HK-2 (cell line): ENCODE results near the gene C11orf16.
"Not testable (repeated sequence)": the region's sequence is repeated elsewhere in the genome, so short reads cannot be mapped to it uniquely, and the experiment has no call there.

ENCODE experiments used
- DNase-seq: peaks from one replicate; pipeline ENCODE4 v3.0.0-alpha.2; 2018; ENCODE audit not compliant: unreplicated experiment

The C11orf16 gene

GRCh38 chr11:8932564-8933180 lies at the start of gene C11orf16:
C11orf16 (minus strand) TSS chr11:8932947; CDS start chr11:8932308, 639 bp downstream.
- DNase-seq, result no peak

GRCh38 chr11:8980485-8980884 lies 47.7 kb upstream of the C11orf16 start:
- DNase-seq, result no peak

GRCh38 chr11:8979365-8979764 lies 46.6 kb upstream of the C11orf16 start:
- DNase-seq, result not testable (repeated sequence)

GRCh38 chr11:8973121-8973520 lies 40.4 kb upstream of the C11orf16 start:
- DNase-seq, result no peak

- DNase-seq, result no peak
Observed at GRCh38 chr11:8971924-8972316, 39.2 kb upstream of the C11orf16 start.

GRCh38 chr11:8971196-8971923 lies 38.6 kb upstream of the C11orf16 start:
- DNase-seq, result no peak

GRCh38 chr11:8967184-8967583 lies 34.4 kb upstream of the C11orf16 start:
- no peak for DNase-seq

- DNase-seq, result peak; percentile 86
Observed at GRCh38 chr11:8964324-8965320, 31.9 kb upstream of the C11orf16 start, which contains the start of gene TMEM9B. TMEM9B (minus strand) TSS chr11:8964442; CDS start chr11:8964313, 129 bp downstream.

- DNase-seq, result peak; percentile 76
Observed at GRCh38 chr11:8963569-8964323, 31.0 kb upstream of the C11orf16 start.

- no peak for DNase-seq
Observed at GRCh38 chr11:8962841-8963240, 30.1 kb upstream of the C11orf16 start.

- no peak for DNase-seq
Observed at GRCh38 chr11:8961401-8961800, 28.7 kb upstream of the C11orf16 start.

GRCh38 chr11:8959546-8960166 lies 26.9 kb upstream of the C11orf16 start:
- no peak for DNase-seq

- DNase-seq, result no peak
Observed at GRCh38 chr11:8956860-8957259, 24.1 kb upstream of the C11orf16 start.

- DNase-seq, result no peak
Observed at GRCh38 chr11:8948886-8949285, 16.1 kb upstream of the C11orf16 start.

GRCh38 chr11:8947230-8947943 lies 14.6 kb upstream of the C11orf16 start:
- no peak for DNase-seq

GRCh38 chr11:8942518-8943066 lies 9.8 kb upstream of the C11orf16 start, which contains the start of gene ASCL3:
ASCL3 (minus strand) TSS chr11:8943016; CDS start chr11:8938161, 4,855 bp downstream.
- DNase-seq, result no peak

GRCh38 chr11:8941341-8942103 lies 8.8 kb upstream of the C11orf16 start:
- no peak for DNase-seq

GRCh38 chr11:8937659-8938058 lies 4.9 kb upstream of the C11orf16 start:
- DNase-seq, result no peak

GRCh38 chr11:8937159-8937558 lies 4.4 kb upstream of the C11orf16 start:
- DNase-seq, result no peak
